Activated T-cell treated with anti-CD3 and anti-CD28 coated beads for 24 hours (primary cell): Measurements from ENCODE around the gene KLHL6.
"Not testable (repeated sequence)": the region's sequence is repeated elsewhere in the genome, so short reads cannot be mapped to it uniquely, and the experiment has no call there.

ENCODE experiments used
- DNase-seq: peaks from one replicate; pipeline ENCODE4 v3.0.0-alpha.2; 2020; ENCODE audit warnings: low read depth

KLHL6 gene

DNA sequence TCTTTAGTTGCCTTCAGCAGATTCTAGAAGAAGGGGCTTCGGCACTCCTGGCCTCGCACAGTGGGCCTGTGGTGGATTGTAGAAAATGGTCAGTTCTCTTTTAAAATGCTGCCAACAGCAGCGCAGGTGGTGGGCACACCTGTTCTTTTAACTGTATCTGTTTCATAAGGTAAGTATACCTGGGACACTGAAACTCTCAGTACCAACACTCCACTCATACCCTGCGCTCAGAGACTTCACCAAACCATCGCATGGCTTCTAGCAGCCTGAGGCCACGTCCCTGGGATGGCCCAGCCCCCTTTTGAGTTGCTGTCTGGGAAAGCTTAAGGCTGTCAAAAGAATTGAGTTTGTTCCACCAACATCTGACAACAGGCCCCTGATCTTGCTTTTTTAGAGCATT is 70.4 kb downstream of the KLHL6 start:
- DNase-seq = no peak

DNA sequence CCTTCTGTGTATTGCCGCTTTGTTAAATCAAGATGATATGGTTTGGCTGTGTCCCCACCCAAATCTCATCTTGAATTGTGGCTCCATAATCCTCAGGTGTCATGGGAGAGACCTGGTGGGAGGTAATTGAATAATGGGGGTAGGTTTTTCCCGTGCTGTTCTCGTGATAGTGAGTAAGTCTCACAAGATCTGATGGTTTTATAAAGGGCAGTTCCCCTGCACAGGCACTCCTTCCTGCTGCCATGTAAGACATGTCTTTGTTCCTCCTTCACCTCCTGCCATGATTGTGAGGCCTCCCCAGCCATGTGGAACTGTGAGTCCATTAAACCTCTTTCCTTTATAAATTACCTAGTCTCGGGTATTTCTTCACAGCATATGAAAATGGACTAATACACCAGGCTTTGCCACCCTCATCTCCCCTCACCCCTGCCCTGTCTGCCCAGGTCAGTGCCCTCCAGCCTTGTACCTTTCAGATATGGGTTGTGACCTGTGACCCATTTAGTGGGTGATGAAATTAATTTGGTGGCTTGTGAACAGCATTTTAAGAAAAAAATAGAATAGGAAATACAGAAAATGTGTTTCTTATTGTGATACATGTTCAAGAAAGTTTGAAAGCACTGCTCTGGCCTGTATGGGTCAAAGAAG is 71.0 kb downstream of the KLHL6 start:
- DNase-seq = no peak

DNA sequence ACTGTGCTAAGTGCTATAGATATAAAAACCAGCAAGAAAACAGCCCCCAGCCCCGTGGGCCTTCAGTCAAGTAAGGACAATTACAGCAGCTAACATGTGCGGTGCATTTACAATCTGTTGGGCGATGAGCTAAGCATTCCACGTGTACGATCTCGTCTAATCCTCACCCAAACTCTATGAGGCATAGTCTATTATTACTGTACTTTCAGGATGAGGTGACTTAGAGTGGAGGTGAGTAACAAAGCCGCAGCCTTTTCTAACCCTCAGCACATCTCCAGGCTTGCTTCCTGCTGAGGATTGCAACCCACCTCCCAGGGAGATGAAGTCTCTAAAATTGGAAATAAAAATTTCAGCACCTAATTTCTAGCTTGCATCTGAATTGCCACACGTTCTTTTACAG is 73.9 kb downstream of the KLHL6 start:
- no peak for DNase-seq

DNA sequence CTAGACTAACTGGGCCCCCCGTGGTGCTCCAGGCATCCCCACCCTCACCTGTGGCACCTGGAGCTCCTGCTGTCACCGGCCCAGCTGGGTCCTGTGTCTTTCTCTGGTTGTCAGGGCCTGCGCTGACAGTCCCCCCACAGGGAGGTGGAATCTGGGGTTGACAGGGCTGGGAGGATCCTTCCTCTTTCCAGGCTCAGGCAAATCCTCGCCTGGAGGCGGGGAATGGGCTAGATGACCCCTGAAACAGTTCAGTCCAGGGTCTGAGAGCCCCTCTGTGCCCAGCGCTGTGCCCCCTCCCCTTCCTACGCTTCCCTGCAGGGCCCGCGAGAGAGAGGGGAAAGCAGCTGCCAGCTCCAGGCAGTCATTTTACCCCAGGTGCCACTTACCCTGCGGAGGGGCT is 77.0 kb downstream of the KLHL6 start:
- DNase-seq = no peak

DNA sequence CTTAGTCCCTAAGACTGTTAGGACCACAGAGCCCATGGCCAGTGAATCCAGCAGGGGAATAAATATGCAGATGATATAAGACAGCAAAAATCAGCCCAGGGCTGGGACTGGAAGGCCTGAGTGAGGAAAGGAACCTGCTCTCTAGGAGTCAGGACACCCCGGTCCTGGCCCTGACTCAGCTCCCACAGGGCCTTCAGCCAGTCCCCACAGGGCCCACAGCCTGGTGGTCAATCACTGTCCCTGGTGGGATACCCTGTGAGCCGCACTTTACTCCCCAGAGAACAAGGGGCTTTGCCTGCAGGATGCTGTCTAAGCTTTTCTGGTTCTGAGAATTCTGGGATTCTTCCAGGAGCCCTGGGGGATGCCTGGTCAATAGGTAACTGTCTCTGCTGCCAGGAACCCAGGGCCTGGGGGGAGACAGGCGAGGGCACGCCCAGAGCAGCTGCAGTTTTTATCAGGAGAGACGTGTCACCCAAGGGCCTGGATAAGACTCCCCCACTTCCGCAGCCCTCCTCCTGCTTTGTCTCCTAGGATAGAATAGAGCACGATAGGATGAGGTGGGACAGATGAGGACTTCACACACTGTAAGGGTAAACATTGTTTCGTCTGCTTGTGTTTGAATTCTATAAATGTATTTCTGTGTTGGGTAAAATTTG is 77.6 kb downstream of the KLHL6 start:
- DNase-seq = no peak

DNA sequence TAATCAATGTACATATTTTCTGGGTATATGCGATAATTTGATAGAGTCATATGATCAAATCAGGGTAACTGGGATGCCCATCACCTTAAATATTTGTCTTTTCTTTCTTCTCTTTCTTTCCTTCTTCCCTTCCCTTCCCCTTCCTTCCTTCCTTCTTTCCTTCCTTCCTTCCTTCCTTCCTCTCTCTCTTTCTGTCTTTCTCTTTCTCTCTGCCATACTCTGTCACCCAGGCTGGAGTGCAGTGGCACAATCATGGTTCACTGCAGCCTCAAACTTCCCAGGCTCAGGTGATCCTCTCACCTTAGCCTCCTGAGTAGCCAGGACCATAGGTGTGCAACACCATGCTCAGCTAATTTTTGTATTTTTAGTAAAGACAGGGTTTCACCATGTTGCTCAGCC is 79.7 kb downstream of the KLHL6 start:
- not testable (repeated sequence) for DNase-seq

DNA sequence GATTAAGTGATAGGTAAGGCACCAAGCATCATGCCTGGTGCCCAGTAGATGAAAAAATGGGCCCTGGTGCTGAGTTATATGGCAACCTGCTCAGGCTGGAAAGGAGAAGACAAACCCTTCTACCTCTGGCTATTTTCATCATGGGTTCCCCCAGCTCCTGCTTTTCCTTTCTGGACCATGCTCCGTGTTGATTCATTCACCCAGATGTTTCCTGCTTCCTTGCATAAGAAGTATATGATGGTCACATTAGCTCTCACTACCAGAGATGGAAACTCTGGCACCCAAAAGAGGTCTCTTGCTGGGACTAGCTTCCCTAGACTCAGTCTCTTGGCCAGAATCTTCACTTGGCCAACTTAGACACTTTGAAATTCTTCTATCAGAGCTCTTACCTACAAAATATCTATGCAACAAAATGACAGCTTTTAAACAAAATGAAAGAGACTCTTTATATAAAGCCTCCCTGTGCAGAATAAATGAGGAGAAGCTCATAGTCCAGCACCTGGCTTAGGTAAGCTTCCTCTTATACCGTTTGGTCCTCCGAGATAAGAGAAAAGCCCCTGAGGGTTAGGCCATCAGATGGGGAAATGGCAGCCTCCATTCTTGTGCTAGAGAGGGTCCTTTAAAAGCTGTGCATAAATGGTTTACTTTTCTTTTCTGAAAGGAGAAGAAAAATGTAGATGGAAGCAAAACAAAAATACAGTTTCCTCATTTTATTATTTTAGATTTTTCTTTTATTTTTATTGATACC is 80.3 kb downstream of the KLHL6 start:
- DNase-seq = no peak

DNA sequence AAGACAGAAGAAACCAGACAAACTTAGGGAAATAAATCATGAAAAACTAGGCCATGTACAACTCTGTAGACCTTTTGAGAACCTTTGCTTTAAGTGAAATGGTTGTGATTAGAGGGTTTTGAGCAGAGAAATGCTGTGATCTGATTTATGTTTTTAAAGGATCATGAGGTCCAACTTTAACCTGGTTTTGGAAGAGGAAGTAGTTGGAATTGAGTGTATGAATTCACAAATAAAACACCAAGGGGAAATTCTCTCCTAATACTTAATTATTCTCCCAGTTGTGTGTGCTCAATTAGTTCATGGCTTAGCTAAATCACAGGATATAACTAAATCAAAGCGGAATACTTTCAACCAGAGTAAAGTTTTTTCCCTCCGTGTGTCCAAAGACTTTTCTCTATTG is 81.5 kb downstream of the KLHL6 start:
- no peak for DNase-seq

DNA sequence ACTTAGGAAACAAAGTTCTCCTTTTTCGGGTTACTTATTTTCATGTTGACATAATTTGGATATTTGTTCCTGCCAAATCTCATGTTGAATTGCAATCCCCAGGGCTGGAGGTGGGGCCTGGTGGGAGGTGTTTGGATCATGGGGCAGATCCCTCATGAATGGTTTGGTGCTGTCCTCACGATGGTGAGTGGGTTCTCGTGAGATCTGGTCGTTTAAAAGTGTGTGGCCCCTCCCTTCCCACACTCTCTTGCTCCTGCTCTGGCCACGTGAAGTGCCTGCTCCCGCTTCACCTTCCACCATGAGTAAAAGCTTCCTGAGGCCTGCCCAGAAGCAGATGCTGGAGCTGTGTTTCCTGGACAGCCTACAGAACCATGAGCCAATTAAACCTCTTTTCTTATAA is 83.4 kb downstream of the KLHL6 start:
- DNase-seq = no peak

DNA sequence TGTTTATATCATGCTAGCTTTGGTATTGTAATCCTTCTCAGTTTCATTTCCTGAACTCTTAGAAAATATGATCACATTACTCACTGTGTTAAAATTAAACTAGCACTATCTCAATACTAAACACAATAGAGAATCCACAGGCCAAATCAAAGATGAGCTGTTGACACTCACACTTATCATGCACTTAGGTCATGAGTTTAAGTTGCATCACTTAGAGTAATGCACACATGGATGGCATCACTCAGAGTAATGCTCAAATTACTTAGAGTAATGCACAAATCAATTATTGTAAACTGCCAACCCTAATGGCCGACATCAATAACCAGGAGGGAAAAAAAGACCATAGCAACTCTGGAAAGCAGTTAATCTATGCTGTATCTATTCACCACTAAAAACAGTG is 87.1 kb downstream of the KLHL6 start:
- no peak for DNase-seq

DNA sequence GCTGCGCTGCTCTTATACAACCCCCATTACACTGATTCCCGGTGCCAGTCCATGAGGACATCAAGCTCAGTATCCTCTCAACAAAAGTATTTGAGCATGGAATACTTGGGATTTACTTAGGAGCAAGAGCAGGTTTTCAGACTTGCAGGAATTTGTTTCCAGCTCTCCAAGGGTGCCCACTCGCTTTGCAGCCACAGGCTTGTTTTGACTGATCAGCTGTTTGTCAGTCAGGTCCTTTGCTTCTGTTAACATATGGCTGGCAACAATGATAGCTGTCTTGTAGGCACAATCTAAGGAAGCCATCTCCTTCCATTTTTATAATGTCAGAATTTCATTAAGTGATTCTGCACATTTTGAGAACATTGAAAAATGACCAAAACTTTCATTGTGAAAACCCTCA is 88.9 kb downstream of the KLHL6 start:
- DNase-seq = no peak

DNA sequence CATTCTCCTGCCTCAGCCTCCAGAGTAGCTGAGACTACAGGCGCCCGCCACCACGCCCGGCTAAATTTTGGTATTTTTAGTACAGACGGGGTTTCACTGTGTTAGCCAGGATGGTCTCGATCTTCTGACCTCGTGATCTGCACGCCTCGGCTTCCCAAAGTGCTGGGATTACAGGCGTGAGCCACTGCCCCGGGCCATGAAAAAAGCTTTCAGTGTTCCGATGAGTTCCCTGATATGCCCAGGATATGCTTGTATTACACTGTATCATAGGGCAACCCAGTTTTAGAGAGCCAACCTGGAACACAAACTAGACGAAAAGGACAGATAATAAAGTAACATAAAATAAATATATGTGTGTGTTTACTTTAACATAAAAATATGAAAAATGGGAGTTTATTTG is 89.8 kb downstream of the KLHL6 start:
- DNase-seq = not testable (repeated sequence)

DNA sequence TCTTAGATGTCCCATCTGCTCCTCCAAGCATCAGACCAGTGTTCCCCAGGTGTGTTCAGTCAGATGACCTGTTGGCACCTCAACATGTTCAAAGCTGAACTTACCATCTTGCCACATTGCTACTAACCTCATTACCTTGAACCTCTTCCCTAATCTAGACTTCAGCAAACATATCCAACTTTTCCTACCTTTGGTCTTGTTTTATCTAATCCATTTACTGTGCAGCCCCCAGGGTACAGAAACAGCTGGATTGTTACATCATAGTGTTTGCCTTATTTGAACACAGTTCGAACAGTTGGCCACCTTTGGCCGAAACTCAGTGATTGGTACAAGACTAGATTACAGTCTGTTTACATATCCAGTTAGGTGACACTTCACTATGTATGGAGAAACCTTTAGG is 91.0 kb downstream of the KLHL6 start:
- DNase-seq = no peak

DNA sequence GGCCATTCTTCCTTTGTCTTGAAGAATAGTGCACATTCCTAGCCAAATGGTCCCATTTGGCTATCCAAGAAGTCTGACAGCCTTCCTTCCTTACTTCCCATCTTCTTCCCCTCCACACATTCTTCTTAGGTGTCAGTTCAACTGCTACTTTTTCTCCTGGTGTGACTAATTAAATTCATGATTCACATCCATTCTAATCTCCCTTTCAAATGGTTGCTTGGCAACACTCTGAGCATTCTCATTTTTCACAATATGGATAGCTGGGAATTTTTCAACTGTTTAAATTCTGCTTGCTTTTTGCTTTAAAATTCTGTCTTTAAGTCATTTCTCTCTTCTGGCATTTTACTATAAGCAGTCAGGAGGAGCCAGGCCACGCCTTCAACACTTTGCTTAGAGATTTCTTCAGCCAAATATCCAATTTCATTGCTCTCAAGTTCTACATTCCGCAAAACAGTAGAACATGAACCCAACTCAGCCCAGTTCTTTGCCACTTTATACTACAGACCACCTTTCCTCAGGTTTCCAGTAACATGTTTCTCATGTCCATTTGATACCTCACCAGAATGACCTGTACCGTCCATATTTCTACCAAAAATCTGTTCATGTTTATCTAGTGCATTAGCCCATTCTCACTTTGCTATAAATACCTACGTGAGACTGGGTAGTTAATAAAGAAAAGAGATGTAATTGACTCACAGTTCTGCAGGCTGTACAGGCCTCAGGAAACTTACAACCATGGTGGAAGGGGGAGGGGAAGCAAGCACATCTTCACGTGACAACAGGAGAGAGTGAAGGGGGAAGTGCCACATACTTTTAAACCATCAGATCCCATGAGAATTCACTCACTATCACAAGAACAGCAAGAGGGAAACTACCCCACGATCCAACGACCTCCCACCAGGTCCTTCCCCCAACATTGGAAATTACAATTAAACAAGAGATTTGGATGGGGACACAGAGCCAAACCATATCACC is 95.1 kb downstream of the KLHL6 start:
- no peak for DNase-seq

DNA sequence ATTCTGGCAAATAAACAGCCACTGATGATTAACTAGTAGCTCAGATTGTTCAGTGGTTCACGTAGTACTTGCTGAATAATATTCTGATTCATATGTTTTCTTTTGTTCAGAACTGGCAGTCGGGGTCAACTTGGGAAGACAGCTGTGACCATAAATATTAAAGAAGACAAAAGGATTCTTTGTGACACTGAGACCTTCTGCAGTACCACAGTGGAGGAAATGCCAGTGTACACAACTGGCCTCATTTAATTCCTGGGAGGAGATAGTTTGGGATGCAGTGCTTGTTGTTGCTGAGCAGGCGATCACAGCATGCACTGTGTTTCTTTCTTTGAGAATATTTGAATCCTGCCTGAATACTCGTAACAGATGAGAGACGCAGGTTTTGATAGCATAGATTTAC is 100.4 kb downstream of the KLHL6 start:
- DNase-seq = no peak

DNA sequence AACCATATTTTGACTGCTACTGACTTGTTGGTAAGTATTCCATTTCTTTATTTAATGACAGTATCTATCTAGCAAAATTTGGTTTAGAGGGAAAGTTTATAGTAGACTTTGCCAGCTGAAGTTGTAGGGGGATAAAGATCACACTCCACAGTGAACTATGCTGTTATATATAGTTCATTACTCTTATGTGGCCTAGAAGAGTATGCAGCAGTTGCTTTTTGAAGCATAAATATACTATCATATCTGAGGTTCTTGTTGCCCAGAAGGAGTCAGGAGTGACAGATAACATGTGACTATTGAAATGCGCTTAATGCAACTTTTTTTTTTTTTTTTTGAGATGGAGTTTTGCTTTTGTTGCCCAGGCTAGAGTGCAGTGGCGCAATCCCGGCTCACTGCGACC is 101.4 kb downstream of the KLHL6 start:
- no peak for DNase-seq

DNA sequence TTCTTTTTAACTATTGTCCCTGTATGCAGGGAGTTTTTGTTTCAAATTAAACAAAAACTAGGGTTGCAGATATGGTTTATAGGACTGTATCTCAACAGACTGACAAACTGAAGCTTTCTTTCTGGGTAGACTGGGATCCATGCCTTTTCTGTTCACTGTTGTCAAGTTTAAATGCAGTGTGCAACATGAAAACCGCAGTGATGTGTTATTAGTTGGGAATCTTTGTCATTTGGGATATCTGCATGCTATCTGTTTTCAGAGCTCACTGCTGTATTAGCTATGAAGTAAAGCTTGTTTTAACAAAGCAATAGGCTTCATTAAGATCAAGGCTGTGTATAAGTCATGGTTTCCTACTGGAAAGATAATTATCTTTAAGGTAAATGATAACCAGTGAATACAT is 105.7 kb downstream of the KLHL6 start:
- no peak for DNase-seq

DNA sequence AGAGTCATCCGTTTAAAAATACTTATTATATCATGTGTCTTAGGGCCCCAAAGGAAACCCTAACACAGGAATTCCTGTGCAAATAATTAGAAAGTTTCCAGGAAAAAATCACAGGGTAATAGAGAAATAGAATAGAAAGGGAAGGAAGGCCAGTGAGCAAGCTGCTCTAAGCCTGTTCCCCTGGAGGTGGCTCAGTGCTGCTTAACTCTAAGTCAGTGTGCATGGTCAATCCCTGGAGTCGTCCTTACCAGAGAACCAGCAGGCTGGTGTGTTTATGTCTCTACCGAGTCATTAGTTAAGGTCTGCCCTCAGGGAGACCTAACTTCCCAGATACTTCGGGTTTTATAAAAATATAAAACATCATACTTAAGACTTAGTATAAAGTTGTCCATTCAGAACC is 106.1 kb downstream of the KLHL6 start:
- no peak for DNase-seq

DNA sequence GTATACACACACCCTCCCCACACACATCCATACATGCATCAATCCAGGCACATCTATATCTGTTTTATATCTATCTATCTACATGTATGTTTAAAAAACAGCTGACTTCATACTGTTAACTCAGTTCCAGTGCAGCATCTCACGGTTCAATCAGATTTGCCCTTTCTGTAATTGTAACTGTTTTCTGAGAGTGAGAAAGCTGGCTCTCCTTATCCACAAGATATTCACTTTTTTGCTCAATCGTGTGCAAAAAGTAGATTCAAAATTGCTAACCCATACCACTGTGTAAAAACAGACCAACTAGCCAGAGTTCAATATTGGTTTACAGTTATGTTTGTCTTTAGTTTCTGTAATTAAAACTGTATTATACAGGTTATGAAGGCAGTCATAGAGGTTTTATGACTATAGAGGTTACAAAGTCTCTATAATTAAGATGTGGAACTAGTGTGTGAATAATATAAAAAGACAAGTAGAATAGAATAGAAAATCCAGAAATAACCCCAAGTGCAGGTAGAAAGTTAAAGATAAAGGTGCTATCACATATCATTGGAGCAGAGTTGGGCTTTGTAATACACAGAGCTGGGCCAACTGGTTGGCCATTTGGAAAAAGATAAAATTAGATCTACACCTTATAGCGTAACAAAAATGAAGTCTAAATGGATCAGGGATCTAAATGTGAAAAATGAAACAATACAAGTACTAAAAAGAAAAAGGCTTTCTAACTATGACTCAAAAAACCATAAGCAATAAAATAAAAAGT is 107.0 kb downstream of the KLHL6 start:
- DNase-seq = no peak

DNA sequence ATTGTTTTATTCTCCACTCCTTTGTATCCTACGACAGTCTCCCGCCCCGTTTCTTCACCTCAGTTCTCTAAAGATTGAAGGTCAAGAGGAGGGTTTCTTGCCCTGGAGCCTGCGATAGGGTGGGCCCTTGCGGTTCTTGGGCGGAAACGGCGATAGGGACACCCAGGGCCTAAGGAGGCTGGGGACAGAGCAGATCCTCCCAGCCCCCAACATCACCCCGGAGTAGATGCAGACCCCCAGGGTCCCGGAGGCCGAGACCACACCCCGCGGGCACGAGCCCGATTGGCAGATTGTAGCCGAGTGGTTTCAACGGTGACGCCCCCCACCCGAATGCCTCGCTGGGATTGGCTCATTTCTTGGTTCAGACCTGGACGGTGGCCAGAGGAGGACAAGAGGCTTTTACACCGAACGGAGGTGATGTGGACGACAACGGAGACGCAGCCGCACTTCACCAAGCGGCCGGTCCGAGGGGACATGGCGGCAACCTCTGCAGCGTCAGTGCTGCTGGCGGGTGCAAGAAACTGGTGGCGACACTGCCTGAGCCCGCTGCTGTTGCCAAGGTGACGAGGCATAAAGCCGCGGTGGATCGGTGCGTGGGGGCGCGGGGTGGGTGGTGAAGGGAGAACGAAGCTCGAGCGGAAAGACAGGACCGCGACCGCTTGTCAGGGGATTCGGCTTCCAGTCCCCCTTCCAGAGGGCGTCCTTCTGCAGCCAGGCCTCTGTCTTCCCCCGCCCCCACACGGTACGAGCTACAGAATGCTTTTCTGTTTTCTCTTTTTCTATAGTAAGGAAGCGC is 108.1 kb downstream of the KLHL6 start:
- peak; percentile 66 for DNase-seq

DNA sequence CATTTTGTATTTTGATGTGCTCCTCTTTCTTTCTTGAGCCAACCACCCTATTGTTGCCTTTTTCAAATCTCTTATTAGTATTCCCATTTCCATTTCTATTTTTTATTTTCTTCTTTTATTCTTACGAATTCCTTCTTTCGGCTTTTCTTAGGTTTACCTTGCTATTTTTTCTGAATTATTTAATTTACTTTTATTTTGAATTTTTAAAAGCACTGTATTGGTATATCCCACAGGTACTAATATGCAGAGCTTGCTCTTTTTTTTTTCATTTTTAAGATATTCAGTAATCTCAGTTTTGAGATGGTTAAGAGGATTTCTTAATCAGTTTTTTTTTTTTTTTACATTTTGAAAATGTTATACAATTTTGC is 108.7 kb downstream of the KLHL6 start:
- no peak for DNase-seq
